ENCODE measurements around the gene TMCC1.
"Not testable (repeated sequence)": the region's sequence is repeated elsewhere in the genome, so short reads cannot be mapped to it uniquely, and the experiment has no call there.

Gene TMCC1

GRCh38 chr3:129727707-129728106 lies 165.8 kb downstream of the TMCC1 start:
- no peak for DNase-seq (ENCODE audit: low read depth)

GRCh38 chr3:129723558-129724324 lies 169.8 kb downstream of the TMCC1 start:
- DNase-seq (ENCODE audit: low read depth): peak; percentile 85

GRCh38 chr3:129722527-129722926 lies 171.0 kb downstream of the TMCC1 start:
- no peak for DNase-seq (ENCODE audit: low read depth)

GRCh38 chr3:129718201-129718600 lies 175.3 kb downstream of the TMCC1 start:
- DNase-seq (ENCODE audit: low read depth): no peak

- no peak for DNase-seq (ENCODE audit: low read depth)
Observed at GRCh38 chr3:129715854-129716253, 177.7 kb downstream of the TMCC1 start.

- DNase-seq (ENCODE audit: low read depth): no peak
Observed at GRCh38 chr3:129708328-129708861, 185.1 kb downstream of the TMCC1 start.

GRCh38 chr3:129705274-129705673 lies 188.2 kb downstream of the TMCC1 start:
- DNase-seq (ENCODE audit: low read depth): no peak

GRCh38 chr3:129703913-129704312 lies 189.6 kb downstream of the TMCC1 start:
- DNase-seq (ENCODE audit: low read depth): no peak

GRCh38 chr3:129702934-129703712 lies 190.4 kb downstream of the TMCC1 start:
- DNase-seq (ENCODE audit: low read depth): no peak

- no peak for DNase-seq (ENCODE audit: low read depth)
Observed at GRCh38 chr3:129701161-129701560, 192.3 kb downstream of the TMCC1 start.

- no peak for DNase-seq (ENCODE audit: low read depth)
Observed at GRCh38 chr3:129699612-129700011, 193.9 kb downstream of the TMCC1 start.

- no peak for DNase-seq (ENCODE audit: low read depth)
Observed at GRCh38 chr3:129699199-129699598, 194.3 kb downstream of the TMCC1 start.

- DNase-seq (ENCODE audit: low read depth): no peak
Observed at GRCh38 chr3:129697229-129697969, 196.1 kb downstream of the TMCC1 start.

- DNase-seq (ENCODE audit: low read depth): not testable (repeated sequence)
Observed at GRCh38 chr3:129696430-129696829, 197.1 kb downstream of the TMCC1 start.

GRCh38 chr3:129695230-129695629 lies 198.3 kb downstream of the TMCC1 start:
- peak; percentile 26 for DNase-seq (ENCODE audit: low read depth)

GRCh38 chr3:129694228-129694627 lies 199.3 kb downstream of the TMCC1 start:
- no peak for DNase-seq (ENCODE audit: low read depth)

GRCh38 chr3:129692743-129693142 lies 200.8 kb downstream of the TMCC1 start:
- no peak for DNase-seq (ENCODE audit: low read depth)

GRCh38 chr3:129690963-129691362 lies 202.5 kb downstream of the TMCC1 start:
- DNase-seq (ENCODE audit: low read depth): no peak

GRCh38 chr3:129690406-129690805 lies 203.1 kb downstream of the TMCC1 start:
- DNase-seq (ENCODE audit: low read depth): peak; percentile 28

GRCh38 chr3:129689036-129689435 lies 204.5 kb downstream of the TMCC1 start:
- no peak for DNase-seq (ENCODE audit: low read depth)

- DNase-seq (ENCODE audit: low read depth): peak; percentile 38
Observed at GRCh38 chr3:129688271-129688895, 205.1 kb downstream of the TMCC1 start.

- DNase-seq (ENCODE audit: low read depth): no peak
Observed at GRCh38 chr3:129687586-129688125, 205.9 kb downstream of the TMCC1 start.

All from fibroblast of the conjunctiva (primary cell).